GM12865 (cell line): Measurements from ENCODE around the gene KCNH5.
A peak's percentile ranks its signal among the peaks of the same experiment; 100 is the strongest.

Experiments
- DNase-seq: peaks from one replicate; pipeline ENCODE4 v3.0.0; 2010; ENCODE audit warnings: low read depth
- H3K4me3 ChIP-seq: 2 replicates; pipeline ENCODE4 v1.5.1; 2011; ENCODE audit warnings: mild to moderate bottlenecking, low read depth, low read length, control low read depth
- TF ChIP-seq, protein P1 (sequence below): IDR thresholded peaks from 2 replicates; pipeline ENCODE4 v1.5.1; 2011; ENCODE audit warnings: low read length, control low read depth, low read depth, inconsistent platforms; ENCODE audit not compliant: insufficient read depth; ENCODE audit errors: missing control alignments

Gene KCNH5

DNA sequence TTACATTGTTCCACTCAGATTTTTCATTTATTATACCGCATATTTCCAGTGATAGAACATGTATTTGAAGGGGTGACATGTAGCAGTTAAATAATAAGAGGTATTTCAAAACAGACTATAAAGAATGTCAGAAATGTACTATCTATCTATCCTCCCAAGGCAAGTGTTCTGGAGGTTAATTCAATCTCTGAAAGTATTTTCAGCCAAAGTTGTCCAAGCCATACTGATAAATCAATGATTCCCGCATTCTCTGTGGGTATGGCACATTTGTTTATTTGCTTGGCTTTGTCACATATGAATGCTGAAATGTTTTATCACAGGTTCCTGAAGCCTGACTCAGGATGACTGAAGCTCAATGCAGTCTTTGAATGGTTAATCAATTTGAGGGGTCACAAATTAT, 35.8 kb downstream of the KCNH5 start:
- H3K4me3 ChIP-seq, result no peak overlapping the region
- TF ChIP-seq, protein P1, sequence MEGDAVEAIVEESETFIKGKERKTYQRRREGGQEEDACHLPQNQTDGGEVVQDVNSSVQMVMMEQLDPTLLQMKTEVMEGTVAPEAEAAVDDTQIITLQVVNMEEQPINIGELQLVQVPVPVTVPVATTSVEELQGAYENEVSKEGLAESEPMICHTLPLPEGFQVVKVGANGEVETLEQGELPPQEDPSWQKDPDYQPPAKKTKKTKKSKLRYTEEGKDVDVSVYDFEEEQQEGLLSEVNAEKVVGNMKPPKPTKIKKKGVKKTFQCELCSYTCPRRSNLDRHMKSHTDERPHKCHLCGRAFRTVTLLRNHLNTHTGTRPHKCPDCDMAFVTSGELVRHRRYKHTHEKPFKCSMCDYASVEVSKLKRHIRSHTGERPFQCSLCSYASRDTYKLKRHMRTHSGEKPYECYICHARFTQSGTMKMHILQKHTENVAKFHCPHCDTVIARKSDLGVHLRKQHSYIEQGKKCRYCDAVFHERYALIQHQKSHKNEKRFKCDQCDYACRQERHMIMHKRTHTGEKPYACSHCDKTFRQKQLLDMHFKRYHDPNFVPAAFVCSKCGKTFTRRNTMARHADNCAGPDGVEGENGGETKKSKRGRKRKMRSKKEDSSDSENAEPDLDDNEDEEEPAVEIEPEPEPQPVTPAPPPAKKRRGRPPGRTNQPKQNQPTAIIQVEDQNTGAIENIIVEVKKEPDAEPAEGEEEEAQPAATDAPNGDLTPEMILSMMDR, result no peak
- DNase-seq, result no peak

DNA sequence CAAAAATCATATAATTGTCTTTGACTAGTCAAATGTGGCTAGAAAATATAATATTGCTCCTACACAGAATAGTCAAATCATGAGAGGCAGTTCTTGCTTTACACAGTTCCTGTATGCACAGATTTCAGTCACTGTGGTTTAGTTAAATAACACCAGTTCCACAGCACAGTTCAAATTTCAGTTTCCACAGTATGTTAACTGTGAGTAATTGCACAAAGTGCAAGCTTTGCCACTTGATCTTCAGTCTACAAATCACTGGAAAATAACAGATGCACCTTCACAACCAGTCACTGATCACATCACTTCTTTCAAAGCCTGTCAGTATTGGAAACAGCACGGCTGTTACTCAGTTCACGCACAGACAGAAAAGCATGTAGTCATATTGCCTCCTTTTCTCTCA, 38.7 kb downstream of the KCNH5 start:
- TF ChIP-seq, protein P1, result no peak
- peak; percentile 2 for DNase-seq

DNA sequence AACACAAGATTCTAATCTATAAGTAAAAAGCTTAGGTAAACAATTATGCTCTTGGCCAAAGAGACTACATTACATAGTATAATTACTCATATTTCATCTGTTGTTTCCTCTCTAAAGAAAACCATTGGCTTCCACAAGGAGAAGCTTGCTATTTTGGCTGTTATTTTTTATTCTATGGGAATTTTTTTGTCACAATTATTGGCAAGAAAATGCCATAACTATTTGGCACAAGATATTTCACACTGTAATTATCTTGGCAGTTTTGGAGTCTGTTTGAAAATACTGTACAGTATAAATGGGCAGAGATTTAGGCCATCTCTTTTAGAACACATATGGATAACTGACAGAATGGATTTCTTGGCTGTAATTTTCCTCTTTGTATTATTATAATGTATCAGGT, 51.2 kb downstream of the KCNH5 start:
- TF ChIP-seq, protein P1, result no peak
- no peak overlapping the region for H3K4me3 ChIP-seq
- no peak for DNase-seq

More for the DNA sequence above, 38.7 kb downstream of the KCNH5 start:
- H3K4me3 ChIP-seq, result no peak overlapping the region

DNA sequence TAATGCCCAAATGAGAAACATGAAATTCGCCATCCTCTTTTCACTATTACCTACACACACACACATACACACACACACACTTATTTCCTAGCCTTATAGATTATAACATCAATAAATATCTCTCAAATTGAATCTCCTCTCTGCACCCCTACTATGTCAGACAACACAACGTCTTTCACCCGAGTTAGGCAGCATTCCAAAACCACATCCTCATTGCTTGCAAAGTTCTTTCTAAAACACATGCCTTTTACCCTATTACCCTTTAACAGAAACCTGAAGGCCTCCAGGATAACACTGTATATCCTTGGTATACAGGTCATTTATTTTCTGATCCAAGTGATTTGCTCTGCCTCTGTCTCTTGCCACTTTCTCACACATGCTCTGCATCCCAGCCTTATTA, 56.3 kb downstream of the KCNH5 start:
- no peak for DNase-seq
- TF ChIP-seq, protein P1, result no peak
- H3K4me3 ChIP-seq, result no peak overlapping the region

DNA sequence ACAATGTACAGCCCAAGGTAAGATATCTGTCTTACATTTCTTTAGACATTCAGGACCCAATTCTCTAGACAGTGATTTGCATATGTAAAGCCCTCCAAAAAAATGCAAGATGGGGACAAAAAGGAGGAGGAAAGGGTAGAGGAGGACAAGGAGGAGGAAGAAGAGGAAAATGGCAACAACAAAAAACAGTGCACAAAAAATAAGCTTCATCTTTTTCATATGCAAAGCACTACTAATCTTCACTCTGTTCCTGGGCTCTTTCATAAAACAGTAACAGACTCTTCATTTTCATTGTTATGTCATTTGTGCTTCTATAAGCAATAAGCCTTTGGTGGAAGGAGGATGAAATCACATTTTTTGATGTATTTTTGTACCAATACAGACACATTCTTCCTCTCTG, 61.4 kb downstream of the KCNH5 start:
- no peak overlapping the region for H3K4me3 ChIP-seq
- DNase-seq, result no peak
- TF ChIP-seq, protein P1, result no peak

DNA sequence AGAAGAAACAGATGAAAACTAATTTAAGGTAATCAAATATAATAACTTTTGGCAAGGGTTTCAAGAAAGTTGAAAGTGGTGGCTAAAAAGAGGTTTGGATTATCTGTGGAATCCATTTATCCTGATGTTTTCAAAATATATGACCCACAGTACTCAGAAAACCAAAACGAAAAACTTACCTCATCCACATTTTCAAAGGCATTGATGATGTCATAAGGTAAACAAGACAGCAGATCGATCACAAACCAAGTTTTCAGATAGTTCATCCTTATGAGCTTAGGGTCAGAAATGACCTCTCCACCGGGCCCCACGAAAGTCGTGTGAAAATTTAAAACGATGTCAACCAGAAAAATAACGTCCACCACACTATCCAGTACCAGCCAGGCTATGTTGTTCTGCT, 64.6 kb downstream of the KCNH5 start:
- DNase-seq, result no peak
- H3K4me3 ChIP-seq, result no peak overlapping the region
- TF ChIP-seq, protein P1, result no peak

DNA sequence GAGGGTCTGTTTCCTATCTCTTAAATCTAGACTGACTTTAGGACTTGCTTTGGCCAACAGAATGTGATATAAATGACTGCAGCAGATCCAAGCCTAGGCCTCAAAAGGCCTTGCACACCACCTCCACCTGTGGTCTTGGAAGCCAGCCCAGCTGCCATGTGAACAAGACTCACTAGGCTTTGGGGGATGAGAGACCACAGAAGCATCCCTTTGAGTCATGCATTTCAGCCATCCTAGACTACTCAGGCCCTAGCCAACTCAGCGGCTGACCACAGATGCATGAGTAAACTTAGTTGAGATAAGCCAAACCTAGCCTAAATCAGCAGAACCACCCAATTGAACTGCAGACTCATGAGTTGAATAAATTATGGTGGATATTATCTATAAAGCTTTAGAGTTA, 87.7 kb downstream of the KCNH5 start:
- TF ChIP-seq, protein P1, result no peak
- H3K4me3 ChIP-seq, result no peak overlapping the region
- DNase-seq, result no peak
